GM10248 (cell line): ENCODE measurements around the gene NAGA.
A peak's percentile ranks its signal among the peaks of the same experiment; 100 is the strongest.
"Not testable (repeated sequence)": the region's sequence is repeated elsewhere in the genome, so short reads cannot be mapped to it uniquely, and the experiment has no call there.

Source experiments
- CTCF ChIA-PET: fragments of 300-600 bp; sonication (Branson Sonifier 250); formaldehyde crosslinking; extraction: SDS; loops from one replicate; lab custom pipeline; 2021; ENCODE audit warnings: antibody characterized with exemption; lab: Yijun Ruan, JAX
- POLR2A ChIA-PET: fragments of 350-650 bp; sonication (Branson Sonifier 250); formaldehyde crosslinking; extraction: SDS; loops from one replicate; lab custom pipeline; 2020; ENCODE audit warnings: antibody characterized with exemption; lab: Yijun Ruan, JAX
- DNase-seq: peaks from one replicate; pipeline ENCODE4 v3.0.0; 2012; ENCODE audit errors: extremely low spot score
- TF ChIP-seq, protein P1 (sequence below): IDR thresholded peaks from 2 replicates; pipeline ENCODE4 v1.5.1; 2012; ENCODE audit warnings: mild to moderate bottlenecking, low read depth; ENCODE audit errors: extremely low read depth, missing control alignments, control extremely low read depth

Gene NAGA

DNA sequence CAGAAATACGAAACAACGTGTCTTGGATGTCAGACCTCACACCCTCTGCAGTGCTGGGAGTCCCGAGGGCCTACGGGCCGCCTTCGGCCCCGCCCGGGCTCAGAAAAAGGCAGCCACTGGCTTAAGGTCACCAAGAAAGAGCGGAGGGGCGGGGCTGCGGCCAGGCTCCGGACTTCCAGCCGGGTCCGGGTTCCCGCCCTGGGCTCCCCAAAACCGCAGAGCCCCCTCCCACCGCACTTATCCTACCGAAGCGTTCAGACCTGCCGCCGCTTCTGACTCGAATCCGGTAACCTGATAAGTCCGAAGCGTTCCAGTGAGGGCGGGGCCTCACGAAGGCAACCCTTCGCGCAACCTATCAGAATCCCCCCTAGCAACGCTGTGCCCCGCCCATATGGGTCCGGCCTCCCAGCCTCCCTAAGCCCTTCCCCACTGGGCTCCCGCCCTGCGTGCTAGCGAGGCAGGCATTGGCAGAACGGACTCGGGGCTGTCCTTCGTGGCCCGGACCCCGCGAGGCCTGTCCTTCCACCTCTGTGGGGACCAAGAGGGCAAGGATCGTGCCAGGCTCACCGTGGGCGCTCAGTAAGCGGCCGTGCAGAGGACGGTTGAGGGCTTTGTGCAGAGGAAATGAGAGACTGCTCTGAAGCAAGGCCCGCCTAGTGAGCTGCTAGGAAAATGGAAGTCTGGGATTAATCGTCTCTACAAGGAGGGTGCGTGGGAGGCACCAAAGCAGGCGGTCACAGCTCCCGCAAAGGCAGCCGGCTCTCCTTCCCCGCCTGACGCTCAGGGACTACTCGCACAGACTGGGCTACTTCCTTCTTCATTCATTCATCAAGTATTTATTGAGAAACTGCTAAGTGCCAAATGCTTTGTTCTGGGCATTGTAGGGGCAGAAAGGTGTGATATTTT lies at the start of gene NAGA:
NAGA (minus strand) TSS at position 296 of the 906 bp plus-strand sequence. CDS start 515 bp downstream, outside the sequence.
- POLR2A ChIA-PET: interaction anchor here (0.5 to 1.4 kb wide), 3 partner anchors 9 to 689 kb away, joined by 4 to 6 read pairs (median 5); partner anchors contain the start of gene SMDT1
- TF ChIP-seq, protein P1, sequence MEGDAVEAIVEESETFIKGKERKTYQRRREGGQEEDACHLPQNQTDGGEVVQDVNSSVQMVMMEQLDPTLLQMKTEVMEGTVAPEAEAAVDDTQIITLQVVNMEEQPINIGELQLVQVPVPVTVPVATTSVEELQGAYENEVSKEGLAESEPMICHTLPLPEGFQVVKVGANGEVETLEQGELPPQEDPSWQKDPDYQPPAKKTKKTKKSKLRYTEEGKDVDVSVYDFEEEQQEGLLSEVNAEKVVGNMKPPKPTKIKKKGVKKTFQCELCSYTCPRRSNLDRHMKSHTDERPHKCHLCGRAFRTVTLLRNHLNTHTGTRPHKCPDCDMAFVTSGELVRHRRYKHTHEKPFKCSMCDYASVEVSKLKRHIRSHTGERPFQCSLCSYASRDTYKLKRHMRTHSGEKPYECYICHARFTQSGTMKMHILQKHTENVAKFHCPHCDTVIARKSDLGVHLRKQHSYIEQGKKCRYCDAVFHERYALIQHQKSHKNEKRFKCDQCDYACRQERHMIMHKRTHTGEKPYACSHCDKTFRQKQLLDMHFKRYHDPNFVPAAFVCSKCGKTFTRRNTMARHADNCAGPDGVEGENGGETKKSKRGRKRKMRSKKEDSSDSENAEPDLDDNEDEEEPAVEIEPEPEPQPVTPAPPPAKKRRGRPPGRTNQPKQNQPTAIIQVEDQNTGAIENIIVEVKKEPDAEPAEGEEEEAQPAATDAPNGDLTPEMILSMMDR: no peak
- peak; percentile 96 for DNase-seq
- CTCF ChIA-PET: interaction anchor here (0.9 to 2.0 kb wide), 4 partner anchors 8 to 374 kb away, joined by 3 to 10 read pairs (median 4); partner anchors contain the start of gene SMDT1

DNA sequence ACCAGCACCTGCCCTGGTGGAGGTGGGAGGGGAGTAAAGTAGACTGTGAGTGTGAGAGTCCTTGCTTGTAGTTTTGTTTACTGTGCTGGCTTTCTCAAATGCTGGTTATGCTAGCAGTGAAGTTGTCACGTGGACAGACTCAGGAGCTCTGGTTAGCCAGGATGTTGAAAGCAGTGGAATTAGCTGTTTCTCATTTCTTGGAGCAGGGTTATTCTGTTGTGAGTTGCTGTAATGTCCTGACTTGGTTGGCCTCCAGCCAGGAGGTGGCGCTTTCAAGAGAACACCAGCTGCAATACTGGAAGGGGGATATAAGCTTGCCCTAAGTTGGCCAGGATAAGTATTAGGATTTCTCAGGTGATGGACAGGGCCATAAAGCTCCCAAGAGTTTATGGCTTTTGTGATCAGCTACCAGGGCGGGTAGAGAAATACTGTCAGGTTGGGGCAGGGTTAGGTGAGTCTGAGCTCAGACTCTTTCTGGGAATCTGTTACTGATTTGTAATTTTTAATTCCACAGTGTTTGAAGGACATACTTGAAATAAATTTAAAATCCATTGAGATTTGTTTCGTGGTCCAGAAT lies 46.3 kb upstream of the NAGA start:
- TF ChIP-seq, protein P1: no peak
- POLR2A ChIA-PET: no interaction called here
- no peak for DNase-seq
- CTCF ChIA-PET: interaction anchor here (0.6 to 1.3 kb wide), 6 partner anchors 17 to 322 kb away, joined by 3 to 4 read pairs (median 3); partner anchors contain the start of genes NDUFA6 and SEPTIN3

DNA sequence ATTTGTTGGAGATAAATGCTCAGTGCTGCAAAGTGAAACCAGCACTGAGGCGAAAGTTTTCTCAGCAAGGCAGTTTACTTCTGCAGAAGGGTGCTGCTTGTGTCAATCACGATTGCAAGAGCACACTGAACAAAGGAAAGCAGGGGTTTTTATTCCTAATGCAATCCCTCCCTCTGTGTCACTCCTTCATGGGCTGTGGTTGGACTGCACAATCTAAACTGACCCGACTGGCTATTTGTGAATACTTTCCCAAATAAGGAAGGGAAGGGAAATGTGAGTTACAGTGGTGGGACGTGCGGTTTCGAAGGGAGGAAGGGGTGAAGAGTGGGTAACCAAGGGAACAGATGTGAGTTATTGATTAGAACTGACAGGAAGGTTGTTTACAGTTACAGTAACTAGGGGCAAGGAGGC lies 44.8 kb upstream of the NAGA start:
- POLR2A ChIA-PET, DNase-seq, CTCF ChIA-PET: not testable (repeated sequence)

DNA sequence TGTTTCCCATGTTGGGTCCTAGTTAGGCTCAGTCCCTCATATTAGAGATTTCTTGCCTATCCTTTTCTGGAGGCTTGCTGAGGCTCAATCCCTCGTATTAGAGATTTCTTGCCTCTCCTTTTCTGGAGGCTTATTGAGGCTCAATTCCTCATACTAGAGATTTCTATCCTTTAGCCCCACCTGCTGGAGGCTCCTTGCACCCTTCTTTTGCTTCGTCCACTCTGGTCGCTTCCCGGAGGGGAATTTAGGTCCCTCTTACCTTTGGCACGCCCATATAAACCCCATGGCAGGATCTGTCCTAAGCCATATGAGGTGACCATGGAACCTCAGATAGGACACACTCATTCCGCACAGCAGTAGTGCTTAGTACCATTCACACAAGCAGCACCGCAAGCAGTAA lies 44.1 kb upstream of the NAGA start:
- DNase-seq: no peak
- ChIA-PET POLR2A (no interaction called here), CTCF (no interaction called here)
- TF ChIP-seq, protein P1: no peak

DNA sequence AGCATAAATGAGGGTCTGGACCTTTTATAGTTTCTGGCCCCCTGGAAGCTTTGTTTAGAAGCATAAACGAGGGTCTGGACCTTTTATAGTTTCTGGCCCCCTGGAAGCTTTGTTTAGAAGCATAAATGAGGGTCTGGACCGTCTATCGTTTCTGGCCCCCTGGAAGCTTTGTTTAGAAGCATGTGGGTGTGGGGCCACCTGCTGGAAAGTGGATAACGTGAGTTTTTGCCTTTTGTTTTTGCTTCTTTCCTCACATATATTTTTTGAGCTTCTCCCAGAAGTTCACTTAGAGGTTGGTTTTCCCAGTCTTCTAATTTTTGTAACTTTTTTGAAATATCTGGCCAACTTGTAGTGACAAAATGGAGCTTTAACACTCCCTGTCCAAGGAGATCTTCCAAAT lies 42.2 kb upstream of the NAGA start:
- CTCF ChIA-PET: interaction anchor here (0.8 to 2.2 kb wide), 6 partner anchors 9 to 147 kb away, joined by 3 to 18 read pairs (median 4); partner anchors contain the start of gene NDUFA6
- DNase-seq, POLR2A ChIA-PET: not testable (repeated sequence)

DNA sequence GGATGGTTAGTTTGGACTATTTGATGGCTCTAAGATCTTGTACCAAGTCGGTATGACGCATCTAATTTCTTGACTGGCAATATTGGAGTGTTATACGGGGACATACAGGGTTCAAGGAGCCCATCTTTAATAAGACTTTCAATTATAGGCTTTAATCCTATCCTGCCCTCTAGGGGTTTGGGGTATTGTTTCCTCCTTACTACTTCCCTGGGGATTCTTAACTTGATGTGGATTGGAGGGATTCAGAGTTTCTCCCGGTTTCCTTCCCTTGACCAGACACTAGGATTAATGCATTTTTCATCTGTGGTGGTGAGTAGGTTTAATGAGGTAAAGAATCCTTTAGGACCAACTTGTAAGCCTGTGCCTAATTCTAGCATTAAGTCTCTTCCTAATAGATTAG lies 41.2 kb upstream of the NAGA start:
- TF ChIP-seq, protein P1: no peak
- POLR2A ChIA-PET: no interaction called here
- CTCF ChIA-PET: interaction anchor here (1.6 to 2.2 kb wide), 4 partner anchors 10 to 146 kb away, joined by 4 to 18 read pairs (median 5); partner anchors contain the start of gene NDUFA6
- no peak for DNase-seq

DNA sequence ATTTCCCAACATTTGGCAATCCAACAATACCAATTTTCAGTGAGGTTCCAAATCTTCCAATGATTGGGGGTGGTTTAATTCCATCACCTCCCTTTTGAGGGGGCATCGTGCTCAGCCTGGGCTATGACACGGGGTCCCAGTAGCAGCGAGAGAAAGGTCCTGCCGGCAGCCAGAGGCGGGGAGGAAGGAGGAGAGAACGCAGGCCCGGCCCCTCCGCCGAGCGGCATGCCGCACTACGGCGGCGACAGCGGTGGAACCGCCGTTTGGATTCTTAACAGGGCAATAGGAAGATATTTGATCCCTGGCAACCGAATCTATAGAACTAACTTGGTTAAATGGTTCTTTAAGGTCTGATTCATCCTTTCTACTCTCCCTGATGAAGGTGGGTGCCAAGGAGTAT lies 38.2 kb upstream of the NAGA start:
- no peak for DNase-seq
- TF ChIP-seq, protein P1: no peak
- CTCF ChIA-PET: interaction anchor here (1.3 kb wide), 1 partner anchor 17 kb away, joined by 4 read pairs; no protein-coding TSS in a partner anchor
- POLR2A ChIA-PET: no interaction called here

DNA sequence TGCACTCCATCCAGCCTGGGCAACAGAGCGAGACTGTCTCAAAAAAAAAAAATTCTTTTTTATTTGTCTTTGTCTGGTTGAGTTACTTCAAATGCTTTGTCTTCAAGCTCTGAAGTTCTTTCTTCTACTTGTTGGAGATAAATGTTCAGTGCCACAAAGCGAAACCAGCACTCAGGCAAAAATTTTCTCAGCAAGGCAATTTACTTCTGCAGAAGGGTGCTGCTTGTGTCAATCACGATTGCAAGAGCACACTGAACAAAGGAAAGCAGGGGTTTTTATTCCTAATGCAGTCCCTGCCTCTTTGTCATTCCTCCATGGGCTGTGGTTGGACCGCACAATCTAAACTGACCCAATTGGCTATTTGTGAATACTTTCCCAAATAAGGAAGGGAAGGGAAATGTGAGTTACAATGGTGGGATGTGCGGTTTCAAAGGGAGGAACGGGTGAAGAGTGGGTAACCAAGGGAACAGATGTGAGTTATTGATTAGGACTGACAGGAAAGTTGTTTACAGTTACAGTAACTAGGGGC lies 33.8 kb upstream of the NAGA start:
- DNase-seq, POLR2A ChIA-PET: not testable (repeated sequence)
- CTCF ChIA-PET: interaction anchor here (1.7 kb wide), 1 partner anchor 14 kb away, joined by 7 read pairs; the partner anchor contains the start of gene NDUFA6
